WTC11 (cell line): ENCODE results near the gene ECM2. TPM values are rescaled to one million over a fixed set of nuclear protein-coding genes. Genes with fewer than 3 reads are reported as not detected.

Experiments used
- ATAC-seq: fragments of 200-7000 bp; cut with Tn5 transposase; 2 replicates; pipeline ENCODE4 v1.10.0; 2021; ENCODE audit warnings: mild to moderate bottlenecking, moderate library complexity
- CTCF ChIA-PET: fragments of 300-600 bp; sonication (Branson Sonifier 250); formaldehyde crosslinking; loops from one replicate; lab custom pipeline; 2021; ENCODE audit warnings: antibody characterized with exemption; lab: Charles Lee
- POLR2A ChIA-PET: fragments of 350-600 bp; sonication (Branson Sonifier 250); formaldehyde crosslinking; loops from one replicate; lab custom pipeline; 2021; ENCODE audit warnings: antibody characterized with exemption; lab: Charles Lee
- DNase-seq: peaks from one replicate; pipeline ENCODE4 v3.0.0; 2021; ENCODE audit warnings: low spot score
- H3K27ac Mint-ChIP-seq: 2 replicates; pipeline ENCODE4 v1.8.0; 2021; ENCODE audit warnings: mixed read lengths
- H3K27me3 Mint-ChIP-seq: 2 replicates; pipeline ENCODE4 v1.8.0; 2021; ENCODE audit warnings: low read depth, mild to moderate bottlenecking, moderate library complexity, mixed read lengths
- H3K36me3 Mint-ChIP-seq: 2 replicates; pipeline ENCODE4 v1.8.0; 2021; ENCODE audit warnings: mixed read lengths
- H3K4me1 Mint-ChIP-seq: 2 replicates; pipeline ENCODE4 v1.8.0; 2022; ENCODE audit warnings: mixed read lengths
- H3K4me3 Mint-ChIP-seq: 2 replicates; pipeline ENCODE4 v1.8.0; 2021; ENCODE audit warnings: mild to moderate bottlenecking, moderate library complexity, mixed read lengths
- H3K9me3 Mint-ChIP-seq: 2 replicates; pipeline ENCODE4 v1.8.0; 2021; ENCODE audit warnings: mixed read lengths
- ATF6 ChIP-seq: sonication (generic); formaldehyde crosslinking; IDR thresholded peaks from 2 replicates; pipeline ENCODE4 v1.8.1; 2023; ENCODE audit warnings: mild to moderate bottlenecking, missing genetic modification reagents
- CTCF ChIP-seq: fragments of 200-600 bp; IDR thresholded peaks from 2 replicates; pipeline ENCODE4 v1.8.0; 2022; ENCODE audit warnings: antibody characterized with exemption
- E2F5 ChIP-seq: sonication (generic); formaldehyde crosslinking; IDR thresholded peaks from 2 replicates; pipeline ENCODE4 v1.8.1; 2022; ENCODE audit warnings: mild to moderate bottlenecking, moderate library complexity, missing genetic modification reagents
- ERG ChIP-seq: fragments of 250-450 bp; sonication (Bioruptor Pico); IDR thresholded peaks from 2 replicates; pipeline ENCODE4 v1.8.0; 2021; ENCODE audit warnings: mild to moderate bottlenecking
- FOXK1 ChIP-seq: sonication (generic); formaldehyde crosslinking; IDR thresholded peaks from 2 replicates; pipeline ENCODE4 v1.8.0; 2022; ENCODE audit warnings: mild to moderate bottlenecking, moderate library complexity, missing genetic modification reagents
- FOXP4 ChIP-seq: sonication (generic); formaldehyde crosslinking; IDR thresholded peaks from 2 replicates; pipeline ENCODE4 v1.8.0; 2022; ENCODE audit warnings: mild to moderate bottlenecking, missing genetic modification reagents
- KAT7 ChIP-seq: sonication (generic); formaldehyde crosslinking; IDR thresholded peaks from 2 replicates; pipeline ENCODE4 v1.8.1; 2023; ENCODE audit warnings: missing genetic modification reagents, mild to moderate bottlenecking, borderline replicate concordance
- NR2C2 ChIP-seq: sonication (generic); formaldehyde crosslinking; IDR thresholded peaks from 2 replicates; pipeline ENCODE4 v1.8.0; 2022; ENCODE audit warnings: mild to moderate bottlenecking, missing genetic modification reagents
- OVOL2 ChIP-seq: fragments of 250-450 bp; sonication (Bioruptor Pico); IDR thresholded peaks from 2 replicates; pipeline ENCODE4 v1.9.0; 2021; ENCODE audit warnings: mild to moderate bottlenecking, borderline replicate concordance
- PREB ChIP-seq: sonication (generic); formaldehyde crosslinking; IDR thresholded peaks from 2 replicates; pipeline ENCODE4 v1.8.1; 2022; ENCODE audit warnings: mild to moderate bottlenecking, missing genetic modification reagents, moderate library complexity, borderline replicate concordance
- PRRX2 ChIP-seq: fragments of 250-450 bp; sonication (Bioruptor Pico); IDR thresholded peaks from 2 replicates; pipeline ENCODE4 v1.8.0; 2021; ENCODE audit warnings: mild to moderate bottlenecking
- SMAD3 ChIP-seq: sonication (generic); formaldehyde crosslinking; IDR thresholded peaks from 2 replicates; pipeline ENCODE4 v1.8.0; 2022; ENCODE audit warnings: missing genetic modification reagents, mild to moderate bottlenecking, borderline replicate concordance
- STAT6 ChIP-seq: sonication (generic); formaldehyde crosslinking; conservative IDR thresholded peaks from 2 replicates; pipeline ENCODE4 v1.8.1; 2023; ENCODE audit warnings: mild to moderate bottlenecking, low read depth, missing genetic modification reagents, moderate library complexity
- ZNF121 ChIP-seq: sonication (generic); formaldehyde crosslinking; IDR thresholded peaks from 2 replicates; pipeline ENCODE4 v1.8.0; 2023; ENCODE audit warnings: missing genetic modification reagents
- ZNF138 ChIP-seq: sonication (generic); formaldehyde crosslinking; conservative IDR thresholded peaks from 2 replicates; pipeline ENCODE4 v1.8.1; 2022; ENCODE audit warnings: mild to moderate bottlenecking, moderate library complexity, missing genetic modification reagents
- ZNF281 ChIP-seq: sonication (generic); formaldehyde crosslinking; IDR thresholded peaks from 2 replicates; pipeline ENCODE4 v1.8.0; 2023; ENCODE audit warnings: mild to moderate bottlenecking, missing genetic modification reagents
- ZNF396 ChIP-seq: fragments of 250-450 bp; sonication (Bioruptor Pico); IDR thresholded peaks from 2 replicates; pipeline ENCODE4 v1.8.0; 2021; ENCODE audit warnings: mild to moderate bottlenecking, moderate library complexity, borderline replicate concordance
- ZNF671 ChIP-seq: fragments of 250-450 bp; sonication (Bioruptor Pico); IDR thresholded peaks from 2 replicates; pipeline ENCODE4 v1.8.0; 2021; ENCODE audit warnings: mild to moderate bottlenecking
- total RNA-seq: library from RNA; stranded (reverse); gene quantifications from 3 replicates; pipeline ENCODE4 v1.2.3, GENCODE V29; 2021

The ECM2 gene
- total RNA-seq, 1 experiment from 2014 or later, result not detected

- no peak for TF ChIP-seq PRRX2 (CRISPR knock-in tag)
- TF ChIP-seq, all 79 proteins: peak for 0
These were observed 28.3 kb downstream of the ECM2 start (continued) for GRCh38 chr9:92507496-92507895.

GRCh38 chr9:92507005-92507404 is 28.8 kb downstream of the ECM2 start:
- ATAC-seq (no peak), DNase-seq (no peak)
- CTCF ChIA-PET, result no interaction called here
- Mint-ChIP-seq H3K9me3 (no peaks in the 10 kb centered on the region), H3K27me3 (no peaks in the 10 kb centered on the region), H3K27ac (no peak overlapping the region), H3K4me1 (peaks cover 14% of the 10 kb centered on the region), H3K4me3 (no peak overlapping the region), H3K36me3 (no peaks in the 10 kb centered on the region)
- TF ChIP-seq ZNF396 (CRISPR knock-in tag), result no peak
- TF ChIP-seq PREB (CRISPR knock-in tag), result no peak
- TF ChIP-seq E2F5 (CRISPR knock-in tag), result no peak
- TF ChIP-seq NR2C2 (CRISPR knock-in tag), result no peak
- POLR2A ChIA-PET, result no interaction called here

- DNase-seq (no peak), ATAC-seq (no peak)
- Mint-ChIP-seq H3K36me3 (no peaks in the 10 kb centered on the region), H3K9me3 (no peaks in the 10 kb centered on the region), H3K27ac (no peak overlapping the region), H3K4me3 (no peak overlapping the region), H3K27me3 (no peaks in the 10 kb centered on the region), H3K4me1 (peaks cover 14% of the 10 kb centered on the region)
- CTCF ChIA-PET, result no interaction called here
- POLR2A ChIA-PET, result no interaction called here
- no peak for TF ChIP-seq SMAD3 (CRISPR knock-in tag)
- no peak for TF ChIP-seq ZNF138
- no peak for TF ChIP-seq KAT7 (CRISPR knock-in tag)
- TF ChIP-seq FOXK1, result no peak
- TF ChIP-seq ATF6, result no peak
- no peak for TF ChIP-seq ZNF671 (CRISPR knock-in tag)
- no peak for TF ChIP-seq ZNF121
- no peak for TF ChIP-seq OVOL2 (CRISPR knock-in tag)
- TF ChIP-seq CTCF, result no peak
- TF ChIP-seq ERG, result no peak
- TF ChIP-seq ZNF281 (CRISPR knock-in tag), result no peak
- TF ChIP-seq STAT6, result no peak
- TF ChIP-seq FOXP4 (CRISPR knock-in tag), result no peak
These were observed 29.5 kb downstream of the ECM2 start for GRCh38 chr9:92506184-92506857.
